GM18909 (cell line): Measurements from ENCODE around the gene IFNA13.

ENCODE experiments used
- ATAC-seq: cut with Tn5 transposase; IDR thresholded peaks from one replicate; pipeline ENCODE4 v1.9.1; 2021; ENCODE audit warnings: mild to moderate bottlenecking; ENCODE audit not compliant: unreplicated experiment, poor library complexity

Gene IFNA13

GRCh38 chr9:21362287-21362686 is 5.6 kb downstream of the IFNA13 start:
- ATAC-seq = no peak

- peak; percentile 92 for ATAC-seq
These were observed 10.1 kb downstream of the IFNA13 start for GRCh38 chr9:21357479-21358460.

DNA sequence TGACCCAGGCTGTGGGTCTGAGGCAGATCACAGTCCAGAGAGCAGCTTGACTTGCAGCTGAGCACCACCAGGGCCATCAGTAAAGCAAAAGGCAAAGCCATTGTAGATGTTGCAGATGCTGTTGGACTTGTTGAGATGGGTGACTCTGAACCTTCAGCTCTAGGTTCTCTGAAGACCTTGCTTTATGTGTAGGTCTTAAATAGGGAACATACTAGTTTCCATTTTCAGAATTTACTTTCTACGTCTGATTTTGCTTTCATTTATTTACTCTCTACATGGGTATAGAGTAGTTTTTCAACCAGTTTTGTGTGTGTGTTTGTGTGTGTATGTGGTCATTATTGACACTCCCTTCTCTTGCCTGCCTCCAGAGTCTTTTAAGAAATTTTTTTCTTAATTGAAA is 17.1 kb downstream of the IFNA13 start, which contains the start of gene IFNA6:
IFNA6 (minus strand) TSS at position 101 of the 400 bp plus-strand sequence; CDS start at position 101, 0 bp downstream.
- no peak for ATAC-seq

DNA sequence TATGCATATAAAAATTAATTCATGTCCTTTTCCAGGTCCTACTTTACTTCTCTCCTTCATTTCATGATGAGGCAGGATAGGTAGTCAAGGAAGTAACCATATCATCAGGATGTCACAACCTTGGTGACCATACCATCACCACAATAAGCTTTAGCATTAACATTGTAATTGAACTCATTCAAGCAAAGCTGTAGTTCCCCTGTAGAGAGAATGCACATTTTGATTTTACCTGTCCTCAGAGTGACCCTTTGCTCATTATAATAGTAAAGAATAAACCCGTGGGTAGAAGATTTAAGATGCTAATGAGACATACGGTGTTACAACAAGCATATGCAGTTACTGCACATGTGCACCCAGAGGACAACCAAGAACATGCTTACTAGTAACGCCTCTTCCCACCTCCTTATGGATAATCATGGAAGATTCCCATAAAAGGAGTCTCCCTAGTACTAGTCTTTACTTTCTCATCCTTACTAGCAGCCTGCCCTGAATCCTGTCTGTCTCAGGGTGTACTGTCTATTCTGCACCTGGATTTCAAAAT is 19.4 kb downstream of the IFNA13 start:
- ATAC-seq = no peak

DNA sequence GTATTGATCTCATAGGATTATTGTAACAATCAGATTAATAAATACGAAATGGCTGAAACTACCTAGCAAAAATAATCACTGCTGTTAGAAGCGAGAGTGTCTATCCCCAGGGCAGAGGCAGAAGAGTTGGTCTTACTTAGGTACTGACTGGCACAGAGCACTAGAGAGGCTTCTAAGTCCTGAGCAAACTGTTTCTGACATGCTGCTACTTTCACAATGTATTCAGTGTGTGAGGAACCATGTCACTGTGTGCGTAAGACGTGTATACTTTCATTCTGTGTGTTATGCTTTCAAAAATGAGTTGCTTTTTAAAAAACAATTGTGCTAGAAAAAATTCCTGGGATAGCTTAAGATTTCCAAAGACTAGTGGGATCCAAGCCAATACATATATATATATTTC is 27.1 kb downstream of the IFNA13 start:
- ATAC-seq = no peak

- ATAC-seq = no peak
These were observed 31.4 kb downstream of the IFNA13 start for GRCh38 chr9:21336457-21336856.

- ATAC-seq = peak; percentile 90
These were observed 32.9 kb downstream of the IFNA13 start, which contains the start of gene KLHL9 for GRCh38 chr9:21334701-21335632. Gene KLHL9 (minus strand): TSS chr9:21335404. CDS start chr9:21334859, 545 bp downstream.

DNA sequence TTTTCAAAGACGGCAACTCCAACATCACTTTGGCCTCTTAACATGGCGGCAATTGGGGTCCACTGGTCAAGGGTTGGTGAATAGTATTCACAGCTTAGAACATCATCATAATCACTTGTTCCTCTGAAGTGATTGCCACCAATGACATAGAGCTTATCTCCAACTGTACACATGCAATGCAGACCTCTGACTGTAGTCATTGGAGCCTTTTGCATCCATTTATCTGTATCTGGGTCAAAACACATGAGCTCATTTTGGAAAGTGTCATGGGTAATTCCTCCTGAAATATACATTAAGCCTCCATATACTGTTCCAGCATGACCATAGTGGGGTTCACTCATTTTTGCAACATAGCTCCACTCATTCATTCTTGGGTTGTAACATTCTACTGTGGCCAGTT is 34.6 kb downstream of the IFNA13 start:
- no peak for ATAC-seq

- no peak for ATAC-seq
These were observed 36.0 kb downstream of the IFNA13 start for GRCh38 chr9:21331676-21332402.

DNA sequence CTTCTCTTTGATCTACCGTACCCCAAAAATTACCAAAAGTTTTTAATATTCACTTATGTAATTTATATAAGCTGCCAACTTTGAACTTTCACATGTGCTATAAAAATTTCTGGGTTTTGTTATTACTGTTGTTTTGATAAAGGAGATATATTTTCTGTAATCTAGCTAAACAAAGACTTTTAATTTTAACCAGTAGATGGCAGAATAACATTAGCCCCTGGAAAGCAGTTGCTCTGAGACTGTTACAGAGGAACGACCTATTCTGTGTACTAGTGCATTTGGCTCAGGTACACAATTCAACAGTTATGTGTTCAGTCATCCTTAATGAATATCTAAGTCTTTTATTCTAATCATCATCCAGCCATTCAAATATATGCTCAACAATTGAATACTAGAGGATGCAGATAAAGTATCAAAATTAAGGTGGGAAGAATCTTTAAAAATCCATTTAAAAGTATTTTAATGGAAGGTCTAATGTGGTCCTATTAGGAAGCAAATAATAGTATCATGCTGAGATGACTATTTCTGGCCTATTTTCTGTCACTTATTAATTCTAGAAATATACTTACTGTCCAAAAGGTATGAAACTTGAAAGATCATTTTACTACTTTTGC is 41.2 kb downstream of the IFNA13 start:
- peak; percentile 84 for ATAC-seq

GRCh38 chr9:21324047-21324446 is 43.8 kb downstream of the IFNA13 start:
- ATAC-seq = no peak

DNA sequence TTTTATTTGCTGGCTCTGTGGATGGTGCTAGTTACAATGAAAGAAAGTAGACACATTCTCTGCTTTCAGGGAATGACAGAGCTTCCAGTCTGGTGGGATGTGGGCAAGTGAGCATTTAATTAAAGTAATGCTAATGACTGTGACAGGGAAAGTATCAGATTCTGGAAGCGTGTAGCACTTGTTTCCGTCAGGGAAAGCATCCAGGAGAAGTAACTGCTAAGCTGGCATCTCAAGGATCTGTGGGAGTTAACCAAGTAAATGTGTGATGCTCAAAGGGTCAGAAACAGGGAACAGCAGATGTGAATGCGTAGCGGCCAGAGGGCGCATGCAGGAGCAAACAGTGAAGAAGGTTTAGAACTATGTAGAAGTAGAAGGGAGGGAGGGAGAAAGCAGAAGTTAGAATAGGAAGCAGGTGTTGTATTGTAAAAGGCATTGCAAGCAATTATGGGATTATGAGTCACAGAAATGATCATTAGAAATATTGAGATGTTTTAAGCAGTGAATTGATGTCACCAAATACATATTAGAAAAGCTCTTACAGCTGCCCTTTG is 44.9 kb downstream of the IFNA13 start:
- no peak for ATAC-seq

- ATAC-seq = no peak
These were observed 47.4 kb downstream of the IFNA13 start for GRCh38 chr9:21320465-21320864.

GRCh38 chr9:21317956-21318923 is 49.6 kb downstream of the IFNA13 start:
- ATAC-seq = peak; percentile 84
